HG02943 (cell line): Measurements from ENCODE around the gene HPSE2.
"Not testable (repeated sequence)": the region's sequence is repeated elsewhere in the genome, so short reads cannot be mapped to it uniquely, and the experiment has no call there.

Experiments
- ATAC-seq: cut with Tn5 transposase; IDR thresholded peaks from one replicate; pipeline ENCODE4 v1.9.1; 2021; ENCODE audit warnings: mild to moderate bottlenecking, low read depth, moderate library complexity; ENCODE audit not compliant: unreplicated experiment

The HPSE2 gene

DNA sequence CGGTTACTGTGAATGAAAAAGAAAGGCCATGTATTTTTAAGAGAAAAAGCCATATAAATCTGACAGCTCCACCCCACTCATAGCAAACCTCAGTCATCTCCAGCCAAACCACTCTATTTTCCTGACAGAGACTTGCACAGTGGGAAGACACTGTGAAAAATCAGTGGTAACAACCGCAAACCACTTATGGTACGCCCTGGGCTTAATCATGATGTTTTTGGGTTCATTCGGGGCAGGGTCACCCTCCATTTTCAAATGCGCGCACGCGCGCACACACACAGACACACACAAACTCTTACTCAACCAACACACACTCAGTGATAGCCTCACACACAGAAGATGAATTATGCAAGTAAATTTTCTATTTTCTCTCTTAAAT, 706.9 kb downstream of the HPSE2 start:
- no peak for ATAC-seq

DNA sequence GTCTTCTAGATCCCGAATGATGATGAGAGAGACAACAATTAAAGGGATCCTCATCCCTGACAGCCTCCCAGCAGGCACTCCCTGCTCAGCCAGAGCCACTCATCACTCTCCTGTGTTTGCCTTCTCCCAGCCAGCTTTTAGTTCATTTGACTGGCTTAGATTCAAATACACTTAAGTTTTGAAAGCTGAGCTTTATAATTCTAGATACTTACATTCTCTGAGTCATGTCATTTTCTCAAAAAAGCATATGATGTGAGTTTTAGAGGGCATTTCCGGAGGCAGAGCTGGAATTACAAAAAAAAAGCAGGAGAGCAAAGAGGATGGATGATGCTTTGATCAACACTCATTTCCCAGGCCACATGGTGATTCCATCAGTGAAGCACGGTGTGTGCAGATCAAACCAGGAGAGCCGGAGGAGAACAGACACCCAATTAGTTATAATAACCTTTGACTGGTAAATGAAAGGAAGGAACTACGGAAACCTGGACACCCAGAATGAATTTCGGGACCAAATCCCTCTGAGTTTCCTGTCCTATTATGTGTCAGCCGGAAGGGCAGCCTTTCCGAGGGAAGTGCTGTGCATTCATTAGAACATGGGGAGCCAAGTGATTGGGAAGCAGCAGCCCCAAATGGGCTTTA, 707.4 kb downstream of the HPSE2 start:
- ATAC-seq: no peak

DNA sequence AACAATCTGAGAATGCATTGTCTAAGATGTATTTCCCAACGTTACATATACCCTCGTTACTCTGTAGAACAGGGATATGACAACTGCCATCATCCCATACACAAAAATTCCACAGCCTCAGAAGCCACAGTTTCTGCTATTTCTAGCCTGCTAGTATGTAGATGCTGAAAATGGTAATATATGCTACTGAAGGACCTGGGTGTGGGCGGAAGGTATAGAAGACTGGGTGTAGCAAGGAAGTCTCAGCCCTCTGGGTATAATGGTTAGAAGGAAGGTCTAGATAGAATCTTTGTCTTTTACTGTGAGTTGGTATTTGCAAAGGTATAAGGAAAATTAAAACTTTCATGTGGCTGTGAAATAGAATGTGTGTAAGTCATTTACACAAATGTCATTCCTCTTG, 709.7 kb downstream of the HPSE2 start:
- no peak for ATAC-seq

DNA sequence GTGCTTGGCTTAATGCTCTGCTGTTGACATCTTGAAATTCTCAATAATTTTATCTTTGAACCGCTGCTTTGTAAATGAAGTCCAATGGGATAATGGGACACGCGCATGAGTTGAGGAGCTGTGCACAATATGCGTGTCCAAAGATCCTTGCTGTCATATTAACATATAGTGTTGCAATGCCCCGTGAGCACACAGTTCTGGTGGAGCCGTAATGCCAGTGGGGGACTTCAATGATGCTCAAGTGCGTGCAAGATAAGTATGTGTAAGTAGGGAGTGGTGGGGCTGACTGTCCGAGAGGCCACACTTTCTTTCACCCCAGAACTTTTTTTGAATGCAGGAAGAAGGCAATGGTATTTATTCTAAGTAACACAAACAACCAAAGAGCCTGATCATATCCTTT, 711.5 kb downstream of the HPSE2 start:
- ATAC-seq: no peak

DNA sequence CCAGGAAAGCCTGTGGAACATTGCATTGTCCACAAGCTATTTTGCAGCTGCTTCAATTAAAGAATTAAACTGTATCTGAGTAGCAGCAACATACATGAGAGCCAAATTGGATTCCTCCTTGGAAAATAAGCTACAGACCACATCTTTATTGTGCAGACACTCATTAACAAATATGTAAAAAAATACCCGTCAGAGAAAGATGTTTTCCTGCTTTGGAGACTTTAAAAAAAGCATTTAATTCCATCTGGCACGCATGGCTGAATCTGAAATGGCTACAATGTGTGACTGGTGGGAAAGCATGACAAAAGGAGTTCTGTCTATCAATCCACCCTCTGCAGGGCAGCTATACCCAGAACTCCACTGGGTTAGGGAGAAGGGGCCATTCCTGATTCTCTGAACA, 715.8 kb downstream of the HPSE2 start:
- ATAC-seq: no peak

DNA sequence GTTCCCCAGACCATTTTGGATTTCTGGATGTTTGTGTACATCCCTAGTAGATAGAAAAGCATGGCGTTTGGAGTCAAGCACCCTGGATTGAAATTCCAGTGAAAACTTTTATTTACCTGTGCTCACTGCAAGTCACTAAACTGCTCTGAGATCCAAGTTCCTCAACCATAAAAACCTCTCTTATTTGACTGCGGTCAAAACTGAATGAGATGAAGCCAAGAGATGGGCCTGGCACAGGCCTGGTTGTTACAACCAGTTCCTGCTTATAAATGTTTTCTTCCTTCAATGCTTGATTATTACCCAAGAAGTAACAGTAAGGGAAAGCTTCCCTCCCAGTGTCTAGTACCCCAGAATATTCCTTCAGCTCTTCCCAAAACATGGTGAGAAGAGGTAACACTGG, 718.0 kb downstream of the HPSE2 start:
- no peak for ATAC-seq

DNA sequence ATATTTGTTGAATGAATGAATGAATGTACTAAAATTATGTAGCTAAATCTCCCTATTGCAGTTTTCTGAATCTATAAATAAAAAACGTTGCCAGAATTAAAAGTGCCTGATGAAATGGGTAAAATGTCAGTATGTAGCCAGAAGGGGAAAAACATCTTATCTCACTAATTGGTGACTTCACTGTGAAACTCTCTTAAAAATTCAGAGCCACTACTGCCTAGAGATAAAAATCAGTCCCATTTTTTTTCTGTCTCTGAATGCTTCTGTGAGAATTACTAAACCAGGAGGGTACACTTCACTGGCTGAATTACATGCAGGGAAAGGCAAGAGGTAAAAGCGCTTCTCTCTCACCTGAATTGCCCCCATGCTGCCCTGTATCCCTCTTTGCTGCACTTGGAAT, 719.3 kb downstream of the HPSE2 start:
- ATAC-seq: no peak

DNA sequence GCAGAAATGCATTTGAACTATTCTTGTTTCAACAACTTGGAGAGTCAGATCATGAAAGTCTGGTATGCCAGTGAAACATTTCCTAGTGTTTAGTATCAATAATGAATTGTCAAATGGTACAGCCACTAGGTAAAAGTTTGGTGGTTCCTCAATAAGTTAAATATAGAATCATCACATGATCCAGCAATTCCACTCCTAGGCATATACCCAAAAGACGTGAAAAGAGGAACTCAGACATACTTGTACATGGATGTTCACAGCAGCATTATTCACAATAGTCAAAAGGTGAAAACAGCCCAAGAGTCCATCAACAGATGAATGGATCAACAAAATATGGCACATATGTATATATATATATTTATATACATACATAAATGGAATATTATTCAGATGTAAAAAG, 721.9 kb downstream of the HPSE2 start:
- no peak for ATAC-seq

DNA sequence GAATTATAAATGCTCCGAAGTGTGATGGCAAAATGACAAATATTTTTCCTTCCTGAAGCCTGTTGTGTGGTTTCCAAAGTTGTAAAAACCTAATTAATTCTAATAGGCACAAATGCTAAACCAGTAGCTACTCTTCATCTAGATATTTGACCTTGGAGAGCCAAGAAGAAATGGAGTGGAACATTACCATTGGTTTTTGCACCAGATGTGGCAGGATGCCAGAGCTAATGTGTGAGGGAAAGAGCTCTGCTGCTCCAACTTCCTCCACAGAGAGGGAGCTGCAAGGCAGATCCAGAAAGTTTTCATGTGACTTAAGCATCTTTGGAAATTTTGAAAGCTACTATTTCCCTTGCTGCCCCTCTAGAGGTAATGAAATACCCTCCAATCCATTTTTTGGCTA, 723.8 kb downstream of the HPSE2 start:
- no peak for ATAC-seq

DNA sequence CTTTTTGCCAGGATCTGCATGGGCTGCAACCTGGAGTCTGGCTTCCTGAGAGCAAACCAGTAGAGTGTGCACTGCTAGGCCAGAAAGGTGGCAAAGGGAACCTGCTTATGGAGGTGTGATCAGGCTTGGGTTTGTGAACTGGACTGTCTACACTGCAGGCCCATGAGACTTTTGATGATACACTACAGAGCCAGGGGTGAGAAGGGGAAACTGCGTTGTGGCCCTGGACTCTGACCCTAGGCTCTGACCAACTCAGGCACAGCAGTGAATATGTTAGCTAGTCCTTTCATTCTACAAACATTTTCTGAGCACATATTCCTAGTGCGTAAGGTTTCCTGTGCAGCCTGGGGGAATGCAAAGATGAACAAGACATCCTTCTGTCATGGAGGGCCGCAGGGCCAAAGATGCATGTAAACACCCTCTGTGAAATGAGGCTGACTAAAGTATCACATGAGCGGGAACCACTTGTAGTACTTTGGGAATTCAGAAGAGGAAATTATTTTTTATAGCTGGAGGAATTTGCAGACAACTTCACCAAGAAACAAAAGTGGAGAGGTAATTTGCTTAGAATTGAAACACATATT, 725.1 kb downstream of the HPSE2 start:
- no peak for ATAC-seq

DNA sequence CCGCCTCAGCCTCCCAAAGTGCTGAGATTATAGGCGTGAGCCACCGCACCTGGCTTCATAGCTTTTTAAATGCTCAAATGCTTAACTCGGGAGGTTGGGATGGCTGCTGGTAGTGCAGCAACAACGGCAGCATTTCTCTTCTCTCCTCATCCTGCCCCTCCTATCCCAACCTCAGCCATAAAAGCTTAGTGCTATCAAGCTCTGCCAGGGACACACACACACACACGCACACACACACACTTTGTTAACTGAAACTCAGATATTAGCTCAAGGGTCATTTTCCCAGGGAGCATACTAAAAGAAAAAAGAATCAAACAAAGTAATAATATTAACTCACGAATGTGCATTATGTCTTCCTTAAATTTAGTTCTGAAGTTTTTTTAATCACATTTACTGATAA, 725.9 kb downstream of the HPSE2 start:
- ATAC-seq: no peak

DNA sequence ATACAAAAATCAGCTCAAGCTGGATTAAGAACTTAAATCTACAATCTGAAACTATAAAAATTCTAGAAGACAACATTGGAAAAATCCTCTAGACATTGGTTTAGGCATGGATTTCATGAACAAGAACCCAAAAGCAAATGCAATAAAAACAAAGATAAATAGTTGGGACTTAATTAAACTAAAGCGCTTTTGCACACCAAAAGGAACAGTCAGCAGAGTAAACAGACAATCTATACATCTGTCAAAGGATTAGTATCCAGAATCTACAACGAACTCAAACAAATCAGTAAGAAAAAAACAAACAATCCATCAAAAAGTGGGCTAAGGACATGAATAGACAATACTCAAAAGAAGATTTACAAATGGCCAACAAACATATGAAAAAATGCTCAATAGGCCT, 733.1 kb downstream of the HPSE2 start:
- ATAC-seq: not testable (repeated sequence)

DNA sequence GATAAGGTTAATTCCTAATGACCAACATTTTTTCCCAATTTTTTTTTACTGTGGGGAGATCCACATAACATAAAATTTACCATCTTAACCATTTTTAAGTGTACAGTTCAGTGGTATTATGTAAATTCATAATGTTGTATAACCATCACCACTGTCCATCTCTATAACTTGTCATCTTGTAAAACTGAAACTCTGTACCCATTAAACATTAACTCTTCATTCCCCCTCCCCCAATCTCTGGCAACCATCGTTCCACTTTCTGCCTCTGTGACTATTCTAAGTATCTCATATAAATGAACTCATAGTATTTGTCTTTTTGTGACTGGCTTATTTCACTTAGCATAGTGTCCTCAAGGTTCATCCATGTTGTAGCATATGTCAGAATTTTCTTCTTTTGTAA, 742.9 kb downstream of the HPSE2 start:
- ATAC-seq: no peak

DNA sequence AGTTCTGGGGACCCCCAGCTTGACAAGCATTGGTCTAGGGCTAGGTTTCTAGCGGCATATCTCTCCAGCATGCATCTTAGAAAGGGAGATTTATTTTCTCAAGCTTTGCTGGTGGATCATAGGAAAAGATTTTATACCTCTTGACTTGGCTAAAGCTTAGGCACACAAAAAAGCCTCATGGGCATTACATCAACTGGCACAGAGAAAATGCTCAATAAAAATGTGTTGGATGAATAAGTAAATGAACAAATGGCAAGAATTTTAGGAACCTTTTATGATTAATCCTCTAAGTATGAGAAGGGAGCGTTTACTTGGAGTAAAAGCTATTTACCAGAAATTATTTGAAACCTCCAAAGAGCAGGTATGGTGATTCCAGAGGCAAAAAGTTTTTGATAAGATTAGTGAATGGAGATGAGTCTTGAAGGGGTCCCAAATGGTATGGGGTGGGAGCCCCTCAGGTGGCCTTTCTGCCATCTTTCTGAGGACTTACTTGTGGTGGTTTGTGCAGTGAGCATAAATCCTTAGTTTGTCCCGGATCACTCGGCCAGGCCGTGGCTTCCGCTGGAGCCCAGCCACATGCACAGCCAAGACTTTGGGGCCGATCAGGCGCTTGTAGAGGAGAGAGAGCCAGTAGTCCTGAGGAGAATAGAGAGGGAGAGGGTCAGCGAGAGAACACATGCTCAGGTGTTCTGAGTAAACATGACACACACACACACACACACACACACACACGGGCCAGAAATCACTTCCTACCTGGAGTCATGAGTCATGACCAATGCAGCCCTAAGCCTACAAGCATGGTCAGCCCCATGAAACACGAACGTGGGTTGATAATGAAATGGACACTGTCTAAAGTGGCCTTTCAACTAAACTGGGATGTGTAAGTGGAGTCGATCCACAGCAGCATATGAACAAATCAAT, 745.8 kb downstream of the HPSE2 start:
- ATAC-seq: no peak

DNA sequence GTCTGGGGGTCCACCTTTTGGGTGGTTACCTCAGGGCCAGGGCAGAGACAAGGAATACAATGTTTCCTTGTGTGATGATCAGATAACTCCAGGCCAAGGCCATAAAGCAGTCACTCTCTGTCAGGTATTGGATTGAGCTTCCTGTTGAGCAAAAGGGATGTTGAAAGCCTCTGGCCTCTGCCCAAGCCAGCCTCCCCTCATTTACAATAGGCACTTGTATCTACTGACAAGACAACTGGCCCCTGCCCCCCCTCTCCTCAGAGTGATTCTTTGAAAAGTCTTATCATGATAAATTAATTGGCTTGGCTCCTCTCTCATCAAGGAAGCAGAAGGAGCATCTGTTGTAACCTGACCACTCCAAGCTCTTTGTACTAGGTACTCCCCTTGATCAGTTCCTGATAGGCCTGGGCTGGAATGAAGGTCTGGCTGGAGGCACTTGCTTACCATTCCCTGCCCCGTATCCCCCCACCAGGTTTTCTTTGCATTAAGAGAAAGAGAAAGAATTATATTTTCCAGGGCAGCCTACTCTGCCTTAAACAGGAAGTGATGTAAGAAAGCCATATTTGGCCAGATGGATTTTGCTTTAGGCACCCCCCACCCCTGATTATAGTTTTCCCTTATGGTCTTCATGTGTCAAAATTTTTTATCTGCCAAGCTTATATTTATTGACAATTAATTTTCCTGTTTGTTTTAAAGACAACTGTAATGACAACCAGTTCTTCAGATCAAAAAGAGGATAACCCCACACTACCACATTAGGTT, 746.8 kb downstream of the HPSE2 start:
- ATAC-seq: no peak

DNA sequence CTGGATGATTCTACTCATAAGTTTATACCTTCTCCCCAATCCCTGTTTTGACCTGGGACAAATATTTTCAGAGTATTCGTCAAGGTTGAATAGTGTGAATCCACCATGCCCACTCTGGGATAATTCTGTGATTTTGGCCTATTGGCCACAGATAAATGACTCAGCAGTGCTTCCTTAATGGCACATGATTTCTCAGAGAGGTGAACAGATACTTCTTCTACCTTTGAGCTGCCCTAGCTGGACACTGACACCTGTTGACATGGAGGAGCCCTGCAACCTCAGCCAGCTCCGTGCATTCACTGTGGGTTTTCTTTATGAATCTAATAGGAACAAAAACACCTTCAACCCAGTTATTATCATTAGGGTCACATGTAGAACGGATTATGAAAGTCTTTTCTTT, 748.0 kb downstream of the HPSE2 start:
- no peak for ATAC-seq

DNA sequence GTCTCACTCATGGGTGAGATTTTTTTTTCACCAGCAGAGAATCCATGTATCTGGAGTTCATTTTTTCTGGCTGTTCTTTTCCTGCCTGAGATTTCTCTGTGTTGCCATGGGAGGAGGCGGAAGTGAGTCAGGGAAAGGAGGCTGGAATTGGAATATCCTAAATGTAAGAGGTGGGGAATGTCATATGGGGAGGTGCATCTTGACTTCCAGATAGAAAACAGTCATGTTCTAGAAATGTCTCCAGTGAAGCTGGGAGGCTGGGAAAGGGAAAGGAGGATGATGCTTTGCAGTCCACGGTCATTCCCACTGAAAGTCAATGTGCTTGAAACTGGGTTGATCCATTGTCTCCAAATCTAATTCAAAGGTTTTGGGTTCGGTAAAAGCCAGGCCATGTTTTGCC, 749.2 kb downstream of the HPSE2 start:
- ATAC-seq: no peak

DNA sequence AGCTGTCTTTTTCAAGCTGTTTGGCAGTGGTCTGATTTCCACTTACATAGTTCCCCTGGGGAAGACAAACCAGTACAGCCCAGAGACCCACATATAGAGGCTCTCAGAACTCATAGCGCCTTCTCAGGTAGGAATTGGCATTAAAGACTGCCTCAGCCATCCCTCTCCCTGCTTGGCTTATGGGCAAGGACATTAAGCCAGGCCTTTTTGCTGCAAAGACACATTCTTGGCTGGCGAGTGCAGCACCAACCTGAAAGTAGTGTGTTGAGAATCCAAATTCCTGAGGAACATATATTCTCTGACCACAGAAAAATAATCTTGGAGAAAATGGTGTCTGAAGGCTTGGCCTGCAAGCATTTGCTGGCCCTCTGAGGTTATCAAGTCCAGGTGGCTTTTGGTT, 749.7 kb downstream of the HPSE2 start:
- no peak for ATAC-seq

DNA sequence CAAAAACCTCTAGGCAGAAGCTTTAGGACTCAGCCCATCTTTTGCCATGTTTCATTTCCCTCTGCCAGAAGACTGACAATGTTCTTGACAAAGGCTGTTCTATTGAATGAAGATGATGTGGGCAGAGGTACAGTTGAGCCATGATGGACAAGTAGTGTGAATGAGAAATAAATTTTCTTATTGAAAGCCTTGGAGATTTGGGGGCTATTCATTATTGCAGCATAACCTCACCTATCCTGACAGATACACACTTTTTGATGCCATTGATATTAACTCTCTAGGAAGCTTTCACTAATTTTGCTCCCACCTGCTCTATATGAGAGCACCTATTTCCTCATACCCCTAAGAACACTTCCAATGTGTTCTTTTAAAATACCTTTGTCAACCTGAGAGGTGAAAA, 752.0 kb downstream of the HPSE2 start:
- no peak for ATAC-seq

DNA sequence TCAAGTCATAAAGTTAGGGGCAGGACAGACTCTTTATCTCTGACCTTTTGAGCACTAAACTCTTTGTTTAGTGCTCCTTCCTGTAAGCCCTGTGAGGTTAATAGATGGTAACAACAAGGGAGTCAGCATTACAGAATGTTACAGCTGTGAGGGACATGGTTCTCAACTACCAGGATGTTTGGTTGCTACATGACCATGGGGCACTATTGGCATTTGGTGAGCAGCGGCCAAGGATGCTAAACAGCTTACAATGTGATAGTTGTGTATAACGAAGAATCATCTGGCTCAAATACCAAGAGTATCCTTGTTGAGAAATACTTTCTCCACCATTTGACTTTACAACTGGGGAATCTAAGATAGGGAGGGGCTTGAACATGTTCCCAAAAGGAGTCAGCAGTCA, 753.6 kb downstream of the HPSE2 start:
- no peak for ATAC-seq

DNA sequence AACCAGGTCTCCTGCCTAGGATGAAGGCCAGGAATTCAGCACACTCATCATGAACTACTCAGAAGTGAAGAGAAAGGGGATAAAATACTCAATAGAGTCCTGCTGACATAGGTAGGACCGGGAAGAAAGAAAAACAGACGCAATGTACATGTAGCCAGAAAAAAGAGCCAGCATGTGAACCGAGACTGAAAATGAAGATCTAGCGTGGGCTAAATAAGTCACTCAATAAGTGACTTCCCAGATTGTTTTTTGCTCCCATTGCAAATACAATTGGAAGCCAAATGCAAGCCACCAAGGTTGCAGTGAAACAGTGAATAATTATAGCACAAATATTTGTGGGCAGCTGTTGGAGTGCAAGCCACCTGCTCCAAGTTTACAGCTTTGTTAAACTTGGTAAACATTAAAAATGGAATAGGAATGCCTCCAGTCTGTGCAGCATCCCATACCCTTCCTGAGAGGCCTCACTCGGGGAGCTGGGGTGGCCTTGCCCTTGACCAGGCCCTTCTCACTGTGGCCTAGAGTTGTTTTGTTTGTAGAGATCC, 754.2 kb downstream of the HPSE2 start:
- ATAC-seq: no peak
